ENCODE measurements around the gene HES5. TPM values are rescaled to one million over a fixed set of nuclear protein-coding genes. Genes with fewer than 3 reads are reported as not detected.

HES5 gene
- total and polyA plus RNA-seq, 2 of the 13 experiments (the other 11 are each of a cell fraction or from before 2014, with no cell fraction given) = not detected

DNA sequence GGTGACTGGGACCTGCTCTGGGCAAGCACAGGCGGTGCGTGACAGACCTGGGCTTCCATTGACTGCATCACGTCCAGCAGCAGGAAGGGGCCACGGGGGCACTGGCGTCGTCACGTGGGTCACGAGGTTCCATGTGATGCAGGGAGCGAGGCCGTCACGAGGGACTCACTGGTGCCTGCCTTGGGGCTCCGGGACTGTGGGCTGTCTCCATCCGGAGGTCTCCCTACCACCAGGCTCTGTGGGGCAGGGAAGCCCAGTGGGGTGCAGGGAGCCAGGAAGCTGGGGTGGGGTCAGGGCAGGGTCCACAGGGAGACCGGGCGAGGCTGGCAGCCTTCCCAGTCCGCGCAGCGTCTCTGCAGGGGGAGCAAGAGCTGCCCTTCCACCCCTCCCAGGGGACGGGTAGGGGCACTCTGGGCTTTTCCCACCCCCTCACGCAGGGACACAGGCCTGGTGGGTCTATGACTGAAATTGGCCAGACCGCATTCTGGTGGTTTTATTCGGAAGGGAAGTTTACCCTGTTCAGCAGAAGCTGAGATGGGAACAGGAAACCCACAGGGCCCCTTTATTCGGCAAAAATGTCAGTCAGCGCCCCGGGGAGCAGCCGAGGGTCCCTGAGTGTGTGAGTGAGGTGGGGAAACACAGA, 25.7 kb upstream of the HES5 start (continued):
- TF ChIP-seq, protein P1, sequence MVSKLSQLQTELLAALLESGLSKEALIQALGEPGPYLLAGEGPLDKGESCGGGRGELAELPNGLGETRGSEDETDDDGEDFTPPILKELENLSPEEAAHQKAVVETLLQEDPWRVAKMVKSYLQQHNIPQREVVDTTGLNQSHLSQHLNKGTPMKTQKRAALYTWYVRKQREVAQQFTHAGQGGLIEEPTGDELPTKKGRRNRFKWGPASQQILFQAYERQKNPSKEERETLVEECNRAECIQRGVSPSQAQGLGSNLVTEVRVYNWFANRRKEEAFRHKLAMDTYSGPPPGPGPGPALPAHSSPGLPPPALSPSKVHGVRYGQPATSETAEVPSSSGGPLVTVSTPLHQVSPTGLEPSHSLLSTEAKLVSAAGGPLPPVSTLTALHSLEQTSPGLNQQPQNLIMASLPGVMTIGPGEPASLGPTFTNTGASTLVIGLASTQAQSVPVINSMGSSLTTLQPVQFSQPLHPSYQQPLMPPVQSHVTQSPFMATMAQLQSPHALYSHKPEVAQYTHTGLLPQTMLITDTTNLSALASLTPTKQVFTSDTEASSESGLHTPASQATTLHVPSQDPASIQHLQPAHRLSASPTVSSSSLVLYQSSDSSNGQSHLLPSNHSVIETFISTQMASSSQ (IDR thresholded peaks at IDR 0.05; ENCODE audit: low read depth) = no peak
- TF ChIP-seq, protein P1 (CRISPR knock-in tag; IDR thresholded peaks at IDR 0.05; ENCODE audit: borderline replicate concordance) = no peak
- TF ChIP-seq ZNF138 (CRISPR knock-in tag; IDR thresholded peaks at IDR 0.05; ENCODE audit: low read depth) (no peak), HDAC2 (CRISPR knock-in tag; IDR thresholded peaks at IDR 0.05) (peak; percentile 63; the same call in 1 of the 2 replicates), ZFY (CRISPR knock-in tag; IDR thresholded peaks at IDR 0.05) (peak; percentile 23; the same call in 1 of the 2 replicates), ZNF749 (CRISPR knock-in tag; IDR thresholded peaks at IDR 0.05; ENCODE audit: borderline replicate concordance) (peak; percentile 65; the same call in 1 of the 2 replicates), TOE1 (CRISPR knock-in tag; IDR thresholded peaks at IDR 0.05) (no peak), TEAD2 (CRISPR knock-in tag; IDR thresholded peaks at IDR 0.05) (no peak), BHLHE40 (IDR thresholded peaks at IDR 0.05; ENCODE audit: low read length) (peak; percentile 83), SPEN (CRISPR knock-in tag; IDR thresholded peaks at IDR 0.05; ENCODE audit: low read depth) (peak; percentile 35; the same call in 1 of the 2 replicates)
- TF ChIP-seq, protein P2, sequence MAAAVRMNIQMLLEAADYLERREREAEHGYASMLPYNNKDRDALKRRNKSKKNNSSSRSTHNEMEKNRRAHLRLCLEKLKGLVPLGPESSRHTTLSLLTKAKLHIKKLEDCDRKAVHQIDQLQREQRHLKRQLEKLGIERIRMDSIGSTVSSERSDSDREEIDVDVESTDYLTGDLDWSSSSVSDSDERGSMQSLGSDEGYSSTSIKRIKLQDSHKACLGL (CRISPR knock-in tag; IDR thresholded peaks at IDR 0.05) = peak; percentile 68; the same call in 1 of the 2 replicates
- TF ChIP-seq, protein P3, sequence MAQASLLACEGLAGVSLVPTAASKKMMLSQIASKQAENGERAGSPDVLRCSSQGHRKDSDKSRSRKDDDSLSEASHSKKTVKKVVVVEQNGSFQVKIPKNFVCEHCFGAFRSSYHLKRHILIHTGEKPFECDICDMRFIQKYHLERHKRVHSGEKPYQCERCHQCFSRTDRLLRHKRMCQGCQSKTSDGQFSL (CRISPR knock-in tag; IDR thresholded peaks at IDR 0.05) = no peak

Measured in HepG2 (cell line).